Erythroblast (primary cell): ENCODE results near the gene IGIP.

Source experiments
- GATA1 ChIP-seq: IDR thresholded peaks from 2 replicates; pipeline ENCODE4 v1.6.1; 2011; ENCODE audit warnings: low read depth, mild to moderate bottlenecking, control low read depth, low read length, moderate library complexity
- POLR2A ChIP-seq: IDR thresholded peaks from 2 replicates; pipeline ENCODE4 v1.6.1; 2011; ENCODE audit warnings: mild to moderate bottlenecking, low read length

- TF ChIP-seq GATA1 = no peak
- no peak for TF ChIP-seq POLR2A
Observed at GRCh38 chr5:140134277-140134935, 8.7 kb downstream of the IGIP start.
